Measurements from ENCODE around the gene PDPK1.

Gene PDPK1

GRCh38 chr16:2537451-2538379 lies at the start of gene PDPK1:
Gene PDPK1, plus strand, starts transcription at chr16:2538021. Its CDS starts 92 bp downstream, at chr16:2538113.
- H3K27ac ChIP-seq, result peak within 1 kb of the TSS; percentile 71
- TF ChIP-seq CTCF (conservative IDR thresholded peaks at IDR 0.05), result no peak

- no peak for TF ChIP-seq CTCF (conservative IDR thresholded peaks at IDR 0.05)
- no peak overlapping the region for H3K27ac ChIP-seq
Observed at GRCh38 chr16:2489581-2489980, 48.2 kb upstream of the PDPK1 start.

GRCh38 chr16:2490190-2491105 lies 47.4 kb upstream of the PDPK1 start:
- H3K27ac ChIP-seq, result no peak overlapping the region
- TF ChIP-seq CTCF (conservative IDR thresholded peaks at IDR 0.05), result no peak

- no peak for TF ChIP-seq CTCF (conservative IDR thresholded peaks at IDR 0.05)
- H3K27ac ChIP-seq, result no peak overlapping the region
Observed at GRCh38 chr16:2492292-2492691, 45.5 kb upstream of the PDPK1 start.

GRCh38 chr16:2493605-2494004 lies 44.2 kb upstream of the PDPK1 start:
- no peak overlapping the region for H3K27ac ChIP-seq
- TF ChIP-seq CTCF (conservative IDR thresholded peaks at IDR 0.05), result no peak

- no peak overlapping the region for H3K27ac ChIP-seq
- TF ChIP-seq CTCF (conservative IDR thresholded peaks at IDR 0.05), result no peak
Observed at GRCh38 chr16:2494616-2495015, 43.2 kb upstream of the PDPK1 start.

GRCh38 chr16:2495041-2495440 lies 42.8 kb upstream of the PDPK1 start:
- H3K27ac ChIP-seq, result no peak overlapping the region
- no peak for TF ChIP-seq CTCF (conservative IDR thresholded peaks at IDR 0.05)
